Colon (tissue), 2 donors: ENCODE measurements around the gene BAIAP2L1.
"Not testable (repeated sequence)": the region's sequence is repeated elsewhere in the genome, so short reads cannot be mapped to it uniquely, and the experiment has no call there.

Experiments used
- FAIRE-seq: peaks from 2 replicates; lab custom pipeline; 2012; peaks lifted over from hg19 to GRCh38; lab: Jason Lieb, UNC
- donor health status: control.
- donor health status: control.

The BAIAP2L1 gene

GRCh38 chr7:98398567-98399372 lies 2.1 kb downstream of the BAIAP2L1 start:
- no peak for FAIRE-seq

- FAIRE-seq: no peak
These were observed 4.1 kb downstream of the BAIAP2L1 start for GRCh38 chr7:98396768-98397167.

GRCh38 chr7:98395951-98396350 lies 4.9 kb downstream of the BAIAP2L1 start:
- FAIRE-seq: no peak

- FAIRE-seq: no peak
These were observed 5.4 kb downstream of the BAIAP2L1 start for GRCh38 chr7:98395481-98395880.

GRCh38 chr7:98394377-98394836 lies 6.5 kb downstream of the BAIAP2L1 start:
- no peak for FAIRE-seq

GRCh38 chr7:98387544-98388226 lies 13.2 kb downstream of the BAIAP2L1 start:
- no peak for FAIRE-seq

- no peak for FAIRE-seq
These were observed 13.8 kb downstream of the BAIAP2L1 start for GRCh38 chr7:98387131-98387530.

GRCh38 chr7:98385532-98385931 lies 15.4 kb downstream of the BAIAP2L1 start:
- not testable (repeated sequence) for FAIRE-seq

- FAIRE-seq: no peak
These were observed 22.6 kb downstream of the BAIAP2L1 start for GRCh38 chr7:98378210-98378819.

- FAIRE-seq: no peak
These were observed 24.2 kb downstream of the BAIAP2L1 start for GRCh38 chr7:98376711-98377110.

GRCh38 chr7:98375664-98376063 lies 25.2 kb downstream of the BAIAP2L1 start:
- FAIRE-seq: no peak

GRCh38 chr7:98374285-98374680 lies 26.6 kb downstream of the BAIAP2L1 start:
- no peak for FAIRE-seq

- no peak for FAIRE-seq
These were observed 27.9 kb downstream of the BAIAP2L1 start for GRCh38 chr7:98372993-98373392.

- no peak for FAIRE-seq
These were observed 31.2 kb downstream of the BAIAP2L1 start for GRCh38 chr7:98369726-98370125.

- FAIRE-seq: no peak
These were observed 32.2 kb downstream of the BAIAP2L1 start for GRCh38 chr7:98368716-98369115.

- no peak for FAIRE-seq
These were observed 34.3 kb downstream of the BAIAP2L1 start for GRCh38 chr7:98366562-98366938.

GRCh38 chr7:98365863-98366561 lies 34.9 kb downstream of the BAIAP2L1 start:
- no peak for FAIRE-seq

- FAIRE-seq: no peak
These were observed 36.7 kb downstream of the BAIAP2L1 start for GRCh38 chr7:98364220-98364619.

GRCh38 chr7:98362517-98362916 lies 38.4 kb downstream of the BAIAP2L1 start:
- FAIRE-seq: no peak

- no peak for FAIRE-seq
These were observed 40.4 kb downstream of the BAIAP2L1 start for GRCh38 chr7:98360221-98361130.

GRCh38 chr7:98359395-98359794 lies 41.5 kb downstream of the BAIAP2L1 start:
- FAIRE-seq: no peak
